Ovary (tissue), 3 donors: ENCODE results near the gene GCN1.

Experiments used
- EP300 ChIP-seq: sonication (generic); formaldehyde crosslinking; IDR thresholded peaks from one replicate; pipeline ENCODE4 v1.6.1; 2017; ENCODE audit warnings: antibody characterized with exemption
- TF ChIP-seq, protein P1 (sequence below), 3 donors: fragments of 450-650 bp in 2 of 3; fragments of 200-600 bp in 1 of 3; IDR thresholded peaks; one replicate each; pipeline versions ENCODE4 v1.5.1 to v1.8.0; 2016 to 2022; ENCODE audit warnings: antibody characterized with exemption in 3 of 3, mild to moderate bottlenecking in 1 of 3
- donor health status: DM: no; HTN: no; CAD: no.

- TF ChIP-seq, protein P1, sequence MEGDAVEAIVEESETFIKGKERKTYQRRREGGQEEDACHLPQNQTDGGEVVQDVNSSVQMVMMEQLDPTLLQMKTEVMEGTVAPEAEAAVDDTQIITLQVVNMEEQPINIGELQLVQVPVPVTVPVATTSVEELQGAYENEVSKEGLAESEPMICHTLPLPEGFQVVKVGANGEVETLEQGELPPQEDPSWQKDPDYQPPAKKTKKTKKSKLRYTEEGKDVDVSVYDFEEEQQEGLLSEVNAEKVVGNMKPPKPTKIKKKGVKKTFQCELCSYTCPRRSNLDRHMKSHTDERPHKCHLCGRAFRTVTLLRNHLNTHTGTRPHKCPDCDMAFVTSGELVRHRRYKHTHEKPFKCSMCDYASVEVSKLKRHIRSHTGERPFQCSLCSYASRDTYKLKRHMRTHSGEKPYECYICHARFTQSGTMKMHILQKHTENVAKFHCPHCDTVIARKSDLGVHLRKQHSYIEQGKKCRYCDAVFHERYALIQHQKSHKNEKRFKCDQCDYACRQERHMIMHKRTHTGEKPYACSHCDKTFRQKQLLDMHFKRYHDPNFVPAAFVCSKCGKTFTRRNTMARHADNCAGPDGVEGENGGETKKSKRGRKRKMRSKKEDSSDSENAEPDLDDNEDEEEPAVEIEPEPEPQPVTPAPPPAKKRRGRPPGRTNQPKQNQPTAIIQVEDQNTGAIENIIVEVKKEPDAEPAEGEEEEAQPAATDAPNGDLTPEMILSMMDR (IDR thresholded peaks at IDR 0.05): no peak
- no peak for TF ChIP-seq EP300
These were observed 101.3 kb downstream of the GCN1 start for GRCh38 chr12:120093336-120093591.
